ENCODE data around the gene CYP11A1. TPM values are rescaled to one million over a fixed set of nuclear protein-coding genes. Genes with fewer than 3 reads are reported as not detected.

Gene CYP11A1
- total and polyA plus RNA-seq, 10 of the 15 experiments (the other 5 are each of a cell fraction or from before 2014, with no cell fraction given) = 0.11 to 1.2 (median 0.23) TPM; not detected in 5

GRCh38 chr15:74398183-74398582 is 30.7 kb upstream of the CYP11A1 start:
- no TSS peak for BruUV-seq (replicated peaks)
- ChIA-PET POLR2A (interaction anchor here (0.6 to 15.4 kb wide), 6 partner anchors 14 to 394 kb away, joined by 3 to 325 read pairs (median 128); partner anchors contain the start of gene SEMA7A), CTCF (interaction anchor here (14.7 to 15.7 kb wide), 2 partner anchors 15 to 27 kb away, joined by 187 to 226 read pairs; no protein-coding TSS in a partner anchor), SMC1A (ENCODE audit: uncharacterized antibody, unreplicated experiment) (interaction anchor here (0.9 to 12.5 kb wide), 4 partner anchors 14 to 34 kb away, joined by 3 to 336 read pairs (median 132); partner anchors contain the start of gene SEMA7A), RAD21 (ENCODE audit: unreplicated experiment) (interaction anchor here (1.1 to 20.3 kb wide), 8 partner anchors 9 to 389 kb away, joined by 3 to 496 read pairs (median 12); partner anchors contain the start of gene SEMA7A)
- WGBS (ENCODE audit: insufficient coverage, insufficient replicate concordance, low lambda C conversion rate, missing lambda C conversion rate) = 32% methylated on average over 5 of the region's 5 CpGs
- peaks cover 94% of the 10 kb centered on the region for H3K4me1 ChIP-seq (ENCODE audit: control insufficient read depth, insufficient read depth, low read length)
- H3K4me2 ChIP-seq (ENCODE audit: control insufficient read depth, insufficient read depth) = peak overlapping the region; percentile 96
- ATAC-seq (no peak), DNase-seq (ENCODE audit: low read depth, low spot score) (no peak), FAIRE-seq (no peak)
- H3K4me3 ChIP-seq = peak overlapping the region; percentile 34
- H4K20me1 ChIP-seq (ENCODE audit: control insufficient read depth, insufficient read depth) = no peaks in the 10 kb centered on the region
- H3K9me3 ChIP-seq (replicated peaks; ENCODE audit: control insufficient read depth, insufficient read depth, low read length) = no peaks in the 10 kb centered on the region
- peaks cover 71% of the 10 kb centered on the region for H3K79me2 ChIP-seq (ENCODE audit: control insufficient read depth, insufficient read depth, low read length)
- H3K27me3 ChIP-seq (replicated peaks in 1 of 2; ENCODE audit: control insufficient read depth in 2 of 2, insufficient read depth in 2 of 2, low read length in 1 of 2) = no peaks in the 10 kb centered on the region
- H2AFZ ChIP-seq (ENCODE audit: control insufficient read depth, low read depth, low read length) = no peak overlapping the region
- peak overlapping the region; percentile 100 for H3K27ac ChIP-seq (ENCODE audit: control insufficient read depth, insufficient read depth)
- H3K36me3 ChIP-seq (ENCODE audit: control insufficient read depth in 2 of 2, insufficient read depth in 2 of 2, low read length in 1 of 2) = no peaks in the 10 kb centered on the region
- intact Hi-C loops (cut with micrococcal nuclease; ENCODE audit: unreplicated experiment) (loop anchor here (10.0 kb wide), 1 partner anchor 737 kb away; no protein-coding TSS in a partner anchor), in situ Hi-C loops (cut with MboI) (loop anchor here (5.0 kb wide), 1 partner anchor 384 kb away; the partner anchor contains the start of gene CSK)
- H3K9ac ChIP-seq (ENCODE audit: control insufficient read depth, insufficient read depth, low read length) = peak overlapping the region; percentile 76
- no peak for TF ChIP-seq SP1 (IDR thresholded peaks at IDR 0.05; ENCODE audit: low read depth, low read length)
- TF ChIP-seq, protein P1, sequence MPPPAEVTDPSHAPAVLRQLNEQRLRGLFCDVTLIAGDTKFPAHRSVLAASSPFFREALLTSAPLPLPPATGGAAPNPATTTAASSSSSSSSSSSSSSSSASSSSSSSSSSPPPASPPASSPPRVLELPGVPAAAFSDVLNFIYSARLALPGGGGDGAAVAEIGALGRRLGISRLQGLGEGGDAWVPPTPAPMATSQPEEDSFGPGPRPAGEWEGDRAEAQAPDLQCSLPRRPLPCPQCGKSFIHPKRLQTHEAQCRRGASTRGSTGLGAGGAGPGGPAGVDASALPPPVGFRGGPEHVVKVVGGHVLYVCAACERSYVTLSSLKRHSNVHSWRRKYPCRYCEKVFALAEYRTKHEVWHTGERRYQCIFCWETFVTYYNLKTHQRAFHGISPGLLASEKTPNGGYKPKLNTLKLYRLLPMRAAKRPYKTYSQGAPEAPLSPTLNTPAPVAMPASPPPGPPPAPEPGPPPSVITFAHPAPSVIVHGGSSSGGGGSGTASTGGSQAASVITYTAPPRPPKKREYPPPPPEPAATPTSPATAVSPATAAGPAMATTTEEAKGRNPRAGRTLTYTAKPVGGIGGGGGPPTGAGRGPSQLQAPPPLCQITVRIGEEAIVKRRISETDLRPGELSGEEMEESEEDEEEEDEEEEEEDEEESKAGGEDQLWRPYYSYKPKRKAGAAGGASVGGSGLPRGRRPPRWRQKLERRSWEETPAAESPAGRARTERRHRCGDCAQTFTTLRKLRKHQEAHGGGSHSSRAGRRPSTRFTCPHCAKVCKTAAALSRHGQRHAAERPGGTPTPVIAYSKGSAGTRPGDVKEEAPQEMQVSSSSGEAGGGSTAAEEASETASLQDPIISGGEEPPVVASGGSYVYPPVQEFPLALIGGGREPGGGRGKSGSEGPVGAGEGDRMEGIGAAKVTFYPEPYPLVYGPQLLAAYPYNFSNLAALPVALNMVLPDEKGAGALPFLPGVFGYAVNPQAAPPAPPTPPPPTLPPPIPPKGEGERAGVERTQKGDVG (CRISPR knock-in tag; IDR thresholded peaks at IDR 0.05) = no peak
- no peak for TF ChIP-seq SRF (IDR thresholded peaks at IDR 0.05; ENCODE audit: low read depth in 2 of 2, low read length in 2 of 2)
- no peak for TF ChIP-seq CHD2 (IDR thresholded peaks at IDR 0.05; ENCODE audit: borderline replicate concordance, low read depth, low read length)
- no peak for TF ChIP-seq ASH2L (IDR thresholded peaks at IDR 0.05; ENCODE audit: borderline replicate concordance, low read depth)
- no peak for TF ChIP-seq REST (IDR thresholded peaks at IDR 0.05; ENCODE audit: low read depth, low read length)
- no peak; the same call in 1 of the 2 replicates for TF ChIP-seq POLR2AphosphoS5 (IDR thresholded peaks at IDR 0.05; ENCODE audit: low read length)
- TF ChIP-seq CREB1 (IDR thresholded peaks at IDR 0.05; ENCODE audit: low read depth) = no peak
- TF ChIP-seq PAX8 (IDR thresholded peaks at IDR 0.05) = no peak
- 0 out of 2 replicates have a peak, but pooled peaks have one; percentile 6 for TF ChIP-seq YY1 (IDR thresholded peaks at IDR 0.05; ENCODE audit: low read depth, low read length)
- TF ChIP-seq, protein P2, sequence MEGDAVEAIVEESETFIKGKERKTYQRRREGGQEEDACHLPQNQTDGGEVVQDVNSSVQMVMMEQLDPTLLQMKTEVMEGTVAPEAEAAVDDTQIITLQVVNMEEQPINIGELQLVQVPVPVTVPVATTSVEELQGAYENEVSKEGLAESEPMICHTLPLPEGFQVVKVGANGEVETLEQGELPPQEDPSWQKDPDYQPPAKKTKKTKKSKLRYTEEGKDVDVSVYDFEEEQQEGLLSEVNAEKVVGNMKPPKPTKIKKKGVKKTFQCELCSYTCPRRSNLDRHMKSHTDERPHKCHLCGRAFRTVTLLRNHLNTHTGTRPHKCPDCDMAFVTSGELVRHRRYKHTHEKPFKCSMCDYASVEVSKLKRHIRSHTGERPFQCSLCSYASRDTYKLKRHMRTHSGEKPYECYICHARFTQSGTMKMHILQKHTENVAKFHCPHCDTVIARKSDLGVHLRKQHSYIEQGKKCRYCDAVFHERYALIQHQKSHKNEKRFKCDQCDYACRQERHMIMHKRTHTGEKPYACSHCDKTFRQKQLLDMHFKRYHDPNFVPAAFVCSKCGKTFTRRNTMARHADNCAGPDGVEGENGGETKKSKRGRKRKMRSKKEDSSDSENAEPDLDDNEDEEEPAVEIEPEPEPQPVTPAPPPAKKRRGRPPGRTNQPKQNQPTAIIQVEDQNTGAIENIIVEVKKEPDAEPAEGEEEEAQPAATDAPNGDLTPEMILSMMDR (IDR thresholded peaks at IDR 0.05 in 2 of 3, conservative IDR thresholded peaks at IDR 0.05 in 1 of 3; ENCODE audit: control insufficient read depth in 2 of 3, extremely low read depth in 1 of 3, insufficient read depth in 1 of 3, low read depth in 3 of 3, low read length in 3 of 3) = no peak
- TF ChIP-seq MYB (IDR thresholded peaks at IDR 0.05; ENCODE audit: borderline replicate concordance, low read depth, low read length) = no peak
- TF ChIP-seq SMAD1 (IDR thresholded peaks at IDR 0.05; ENCODE audit: low read depth, partially characterized antibody) = peak; percentile 24
